ENCODE results near the gene WEE1. TPM values are rescaled to one million over a fixed set of nuclear protein-coding genes. Genes with fewer than 3 reads are reported as not detected.

WEE1 gene
- polyA plus RNA-seq, 2 of the 4 experiments (the other 2 are of a cell fraction), result 18.6 to 41.3 TPM

- TF ChIP-seq FOSB (CRISPR knock-in tag; IDR thresholded peaks at IDR 0.05), result no peak
- TF ChIP-seq ZFP36 (IDR thresholded peaks at IDR 0.05; ENCODE audit: borderline replicate concordance, partially characterized antibody), result no peak
- TF ChIP-seq POLR2AphosphoS2 (conservative IDR thresholded peaks at IDR 0.05; ENCODE audit: low read length), result no peak
- TF ChIP-seq HOXB13 (CRISPR knock-in tag; IDR thresholded peaks at IDR 0.05; ENCODE audit: low read depth), result no peak
- TF ChIP-seq USF2 (IDR thresholded peaks at IDR 0.05), result no peak
- no peak for TF ChIP-seq CBX2 (IDR thresholded peaks at IDR 0.05; ENCODE audit: borderline replicate concordance, low read depth)
- no peak for TF ChIP-seq ZSCAN20 (CRISPR knock-in tag; IDR thresholded peaks at IDR 0.05)
- no peak for TF ChIP-seq PHF8 (IDR thresholded peaks at IDR 0.05; ENCODE audit: borderline replicate concordance, low read depth)
- TF ChIP-seq, protein P1, sequence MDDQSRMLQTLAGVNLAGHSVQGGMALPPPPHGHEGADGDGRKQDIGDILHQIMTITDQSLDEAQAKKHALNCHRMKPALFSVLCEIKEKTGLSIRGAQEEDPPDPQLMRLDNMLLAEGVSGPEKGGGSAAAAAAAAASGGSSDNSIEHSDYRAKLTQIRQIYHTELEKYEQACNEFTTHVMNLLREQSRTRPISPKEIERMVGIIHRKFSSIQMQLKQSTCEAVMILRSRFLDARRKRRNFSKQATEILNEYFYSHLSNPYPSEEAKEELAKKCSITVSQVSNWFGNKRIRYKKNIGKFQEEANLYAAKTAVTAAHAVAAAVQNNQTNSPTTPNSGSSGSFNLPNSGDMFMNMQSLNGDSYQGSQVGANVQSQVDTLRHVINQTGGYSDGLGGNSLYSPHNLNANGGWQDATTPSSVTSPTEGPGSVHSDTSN (IDR thresholded peaks at IDR 0.05), result no peak
- no peak for TF ChIP-seq RARB (CRISPR knock-in tag; IDR thresholded peaks at IDR 0.05)
- no peak for TF ChIP-seq RFX5 (IDR thresholded peaks at IDR 0.05)
- no peak for TF ChIP-seq EP300 (IDR thresholded peaks at IDR 0.05)
- no peak for TF ChIP-seq HES2 (IDR thresholded peaks at IDR 0.05)
- no peak for TF ChIP-seq CHD4 (IDR thresholded peaks at IDR 0.05; ENCODE audit: borderline replicate concordance)
- no peak for TF ChIP-seq HOXB5 (CRISPR knock-in tag; IDR thresholded peaks at IDR 0.05)
- no peak overlapping the region for H3K4me3 ChIP-seq
- DNase-seq (ENCODE audit: low read depth in 1 of 2, low spot score in 1 of 2) (peak in 1 of 2 experiments; percentile 33), FAIRE-seq (no peak), ATAC-seq (peak; percentile 71 to 74; a peak in 5 of 6 replicates)
- CTCF ChIA-PET, result interaction anchor here (1.2 kb wide), 1 partner anchor 10 kb away, joined by 3 read pairs; no protein-coding TSS in a partner anchor
- H3K9me3 ChIP-seq, result no peaks in the 10 kb centered on the region
- WGBS (ENCODE audit: missing lambda C conversion rate), result 93% methylated on average over 7 of the region's 8 CpGs
- peak overlapping the region; percentile 23 to 24; a peak in 2 of 6 replicates for H3K27ac ChIP-seq
- POLR2A ChIA-PET, result no interaction called here
- peaks cover 52% of the 10 kb centered on the region for H3K4me1 ChIP-seq
- no peak overlapping the region for H3K4me2 ChIP-seq
Measured at GRCh38 chr11:9530901-9531625, 42.4 kb upstream of the WEE1 start.

- ATAC-seq (no peak), FAIRE-seq (no peak), DNase-seq (ENCODE audit: low read depth in 1 of 2, low spot score in 1 of 2) (no peak)
- H3K4me1 ChIP-seq, result peaks cover 37% of the 10 kb centered on the region
- CTCF ChIA-PET, result interaction anchor here (0.6 to 3.4 kb wide), 4 partner anchors 31 to 437 kb away, joined by 3 to 33 read pairs (median 16); partner anchors contain the start of gene WEE1
- H3K4me3 ChIP-seq, result no peak overlapping the region
- no peak overlapping the region for H3K4me2 ChIP-seq
- no peak for TF ChIP-seq CTCF (IDR thresholded peaks at IDR 0.05)
- no peak for TF ChIP-seq ESRRA (IDR thresholded peaks at IDR 0.05; ENCODE audit: borderline replicate concordance, low read length)
- no peak for TF ChIP-seq EHMT2 (IDR thresholded peaks at IDR 0.05; ENCODE audit: low read depth)
- no peak for TF ChIP-seq TP53 (CRISPR knock-in tag; IDR thresholded peaks at IDR 0.05)
- no peak for TF ChIP-seq CBX2 (IDR thresholded peaks at IDR 0.05; ENCODE audit: borderline replicate concordance, low read depth)
- TF ChIP-seq, protein P2, sequence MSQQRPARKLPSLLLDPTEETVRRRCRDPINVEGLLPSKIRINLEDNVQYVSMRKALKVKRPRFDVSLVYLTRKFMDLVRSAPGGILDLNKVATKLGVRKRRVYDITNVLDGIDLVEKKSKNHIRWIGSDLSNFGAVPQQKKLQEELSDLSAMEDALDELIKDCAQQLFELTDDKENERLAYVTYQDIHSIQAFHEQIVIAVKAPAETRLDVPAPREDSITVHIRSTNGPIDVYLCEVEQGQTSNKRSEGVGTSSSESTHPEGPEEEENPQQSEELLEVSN (IDR thresholded peaks at IDR 0.05; ENCODE audit: borderline replicate concordance, low read depth), result no peak
- TF ChIP-seq HOXA7 (CRISPR knock-in tag; IDR thresholded peaks at IDR 0.05), result no peak
- TF ChIP-seq NFE2L2 (conservative IDR thresholded peaks at IDR 0.05; ENCODE audit: low read length), result no peak
- no peak for TF ChIP-seq KDM1A (IDR thresholded peaks at IDR 0.05; ENCODE audit: low read depth)
- TF ChIP-seq, protein P3, sequence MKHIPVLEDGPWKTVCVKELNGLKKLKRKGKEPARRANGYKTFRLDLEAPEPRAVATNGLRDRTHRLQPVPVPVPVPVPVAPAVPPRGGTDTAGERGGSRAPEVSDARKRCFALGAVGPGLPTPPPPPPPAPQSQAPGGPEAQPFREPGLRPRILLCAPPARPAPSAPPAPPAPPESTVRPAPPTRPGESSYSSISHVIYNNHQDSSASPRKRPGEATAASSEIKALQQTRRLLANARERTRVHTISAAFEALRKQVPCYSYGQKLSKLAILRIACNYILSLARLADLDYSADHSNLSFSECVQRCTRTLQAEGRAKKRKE (CRISPR knock-in tag; IDR thresholded peaks at IDR 0.05; ENCODE audit: low read depth), result no peak
- TF ChIP-seq POLR2A (IDR thresholded peaks at IDR 0.05; ENCODE audit: low read length), result no peak
- TF ChIP-seq JUNB (IDR thresholded peaks at IDR 0.05), result no peak
- no peak for TF ChIP-seq PHF8 (IDR thresholded peaks at IDR 0.05; ENCODE audit: borderline replicate concordance, low read depth)
- TF ChIP-seq CHD4 (IDR thresholded peaks at IDR 0.05; ENCODE audit: borderline replicate concordance), result no peak
- no peak for TF ChIP-seq EP300 (IDR thresholded peaks at IDR 0.05)
- TF ChIP-seq BHLHE40 (IDR thresholded peaks at IDR 0.05; ENCODE audit: low read depth, low read length), result no peak
- no peak for TF ChIP-seq HOXB13 (CRISPR knock-in tag; IDR thresholded peaks at IDR 0.05; ENCODE audit: low read depth)
- no peak for TF ChIP-seq RFX5 (IDR thresholded peaks at IDR 0.05)
- no peak for TF ChIP-seq ZC3H11A (IDR thresholded peaks at IDR 0.05)
- no peak overlapping the region for H3K27ac ChIP-seq
- H3K9me3 ChIP-seq, result no peaks in the 10 kb centered on the region
- whole genome bisulfite sequencing (ENCODE audit: missing lambda C conversion rate), result 90% methylated on average over 9 of the region's 9 CpGs
- POLR2A ChIA-PET, result interaction anchor here (3.1 kb wide), 1 partner anchor 40 kb away, joined by 17 read pairs; the partner anchor contains the start of gene WEE1
Measured at GRCh38 chr11:9533058-9533457, 40.4 kb upstream of the WEE1 start.
